Stimulated activated CD4-positive, alpha-beta T cell treated with anti-CD3 and anti-CD28 coated beads, Interleukin-1b, Interleukin-23, amount 100 ng/mL, for 24 hours (primary cell): ENCODE measurements around the gene ANKMY2.
"Not testable (repeated sequence)": the region's sequence is repeated elsewhere in the genome, so short reads cannot be mapped to it uniquely, and the experiment has no call there.

Experiments used
- DNase-seq, 4 experiments: peaks; one replicate each; pipeline ENCODE4 v3.0.0-alpha.2; 2020; ENCODE audit warnings: low read depth in 4 of 4, low spot score in 1 of 4

ANKMY2 gene

GRCh38 chr7:16627236-16627635, 18.3 kb downstream of the ANKMY2 start:
- no peak for DNase-seq

GRCh38 chr7:16626388-16626787, 19.2 kb downstream of the ANKMY2 start:
- no peak for DNase-seq

GRCh38 chr7:16619979-16620408, 25.6 kb downstream of the ANKMY2 start:
- no peak for DNase-seq

GRCh38 chr7:16616542-16616941, 29.0 kb downstream of the ANKMY2 start:
- no peak for DNase-seq

GRCh38 chr7:16616122-16616521, 29.4 kb downstream of the ANKMY2 start:
- no peak for DNase-seq

- DNase-seq, result no peak
These were observed 30.3 kb downstream of the ANKMY2 start for GRCh38 chr7:16615228-16615627.

- DNase-seq, result no peak
These were observed 33.8 kb downstream of the ANKMY2 start for GRCh38 chr7:16611711-16612110.

GRCh38 chr7:16609842-16610450, 35.6 kb downstream of the ANKMY2 start:
- no peak for DNase-seq

- DNase-seq, result no peak
These were observed 38.9 kb downstream of the ANKMY2 start for GRCh38 chr7:16606704-16607103.

- DNase-seq, result no peak
These were observed 41.5 kb downstream of the ANKMY2 start for GRCh38 chr7:16604054-16604453.

- no peak for DNase-seq
These were observed 41.9 kb downstream of the ANKMY2 start for GRCh38 chr7:16603633-16604032.

- DNase-seq, result no peak
These were observed 45.7 kb downstream of the ANKMY2 start for GRCh38 chr7:16599860-16600259.

- no peak for DNase-seq
These were observed 47.5 kb downstream of the ANKMY2 start for GRCh38 chr7:16598015-16598414.

GRCh38 chr7:16595596-16595995, 50.0 kb downstream of the ANKMY2 start:
- DNase-seq, result not testable (repeated sequence)

- no peak for DNase-seq
These were observed 50.9 kb downstream of the ANKMY2 start for GRCh38 chr7:16594676-16595075.

GRCh38 chr7:16594061-16594460, 51.5 kb downstream of the ANKMY2 start:
- no peak for DNase-seq

- no peak for DNase-seq
These were observed 53.2 kb downstream of the ANKMY2 start for GRCh38 chr7:16592395-16592794.

GRCh38 chr7:16590424-16590823, 55.1 kb downstream of the ANKMY2 start:
- no peak for DNase-seq

- DNase-seq, result no peak
These were observed 55.7 kb downstream of the ANKMY2 start for GRCh38 chr7:16589881-16590280.

GRCh38 chr7:16587790-16588189, 57.8 kb downstream of the ANKMY2 start:
- no peak for DNase-seq

- no peak for DNase-seq
These were observed 58.4 kb downstream of the ANKMY2 start for GRCh38 chr7:16587129-16587528.

GRCh38 chr7:16586081-16586874, 59.3 kb downstream of the ANKMY2 start:
- DNase-seq, result no peak

- DNase-seq, result no peak
These were observed 60.0 kb downstream of the ANKMY2 start for GRCh38 chr7:16585540-16585939.
